HG03378 (cell line): ENCODE measurements around the gene HDAC8.
A peak's percentile ranks its signal among the peaks of the same experiment; 100 is the strongest.
"Not testable (repeated sequence)": the region's sequence is repeated elsewhere in the genome, so short reads cannot be mapped to it uniquely, and the experiment has no call there.

Experiments used
- ATAC-seq: cut with Tn5 transposase; IDR thresholded peaks from one replicate; pipeline ENCODE4 v1.9.1; 2021; ENCODE audit warnings: mild to moderate bottlenecking, moderate library complexity; ENCODE audit not compliant: unreplicated experiment

HDAC8 gene

DNA sequence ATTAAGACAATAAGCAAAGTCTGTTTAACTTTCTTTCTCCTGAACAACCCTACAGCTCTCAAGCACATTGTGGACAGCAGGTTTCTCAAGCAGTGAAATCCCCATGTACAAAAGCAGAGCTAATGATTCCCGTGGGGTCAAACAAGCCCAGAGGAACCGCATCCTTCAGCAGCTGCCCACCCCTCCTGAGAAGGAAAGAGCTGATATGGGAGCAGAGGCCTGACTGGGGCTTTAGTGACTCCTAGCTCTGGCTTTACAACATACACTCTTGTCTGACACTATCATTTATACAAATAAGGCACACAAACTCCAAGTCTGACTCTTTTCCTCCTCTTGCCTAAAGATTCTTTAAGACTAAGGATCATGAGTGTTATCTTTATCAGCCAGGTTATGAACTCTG lies 32.8 kb downstream of the HDAC8 start:
- ATAC-seq: no peak

DNA sequence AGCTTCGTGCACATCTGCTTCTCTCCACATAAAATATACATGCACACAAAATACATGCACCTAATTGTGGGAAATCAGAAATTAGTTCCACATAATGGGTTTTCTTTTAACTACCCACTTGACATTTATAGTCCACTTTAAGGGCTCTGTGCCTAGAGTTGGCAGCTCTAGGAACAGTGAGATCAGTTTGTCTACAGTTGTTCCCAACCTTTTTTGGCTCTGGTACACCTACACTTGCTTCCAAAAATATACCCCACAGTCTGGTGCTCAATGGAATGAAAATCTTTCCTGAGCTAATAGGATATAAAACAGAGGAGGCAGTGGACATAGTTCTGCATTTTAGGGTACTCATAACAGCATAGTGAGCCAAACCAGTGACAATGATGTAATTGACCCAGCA lies 36.1 kb downstream of the HDAC8 start:
- ATAC-seq: no peak

DNA sequence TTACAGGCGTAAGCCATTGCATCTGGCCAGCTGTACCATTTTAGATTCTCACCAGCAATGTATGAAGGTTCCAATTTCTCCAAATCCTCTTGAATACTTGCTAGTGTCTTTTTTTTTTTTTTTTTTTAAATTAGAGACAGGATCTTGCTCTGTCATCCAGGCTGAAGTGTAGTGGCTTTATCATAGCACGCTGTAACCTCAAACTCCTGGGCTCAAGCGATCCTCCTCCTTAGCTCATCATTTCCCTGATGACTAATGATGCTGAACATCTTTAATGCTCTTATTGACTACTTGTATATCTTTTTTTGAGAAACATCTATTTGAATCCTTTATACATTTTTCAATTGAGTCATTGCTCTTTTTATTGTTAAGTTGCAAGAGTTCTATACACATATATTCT lies 40.3 kb downstream of the HDAC8 start:
- no peak for ATAC-seq

DNA sequence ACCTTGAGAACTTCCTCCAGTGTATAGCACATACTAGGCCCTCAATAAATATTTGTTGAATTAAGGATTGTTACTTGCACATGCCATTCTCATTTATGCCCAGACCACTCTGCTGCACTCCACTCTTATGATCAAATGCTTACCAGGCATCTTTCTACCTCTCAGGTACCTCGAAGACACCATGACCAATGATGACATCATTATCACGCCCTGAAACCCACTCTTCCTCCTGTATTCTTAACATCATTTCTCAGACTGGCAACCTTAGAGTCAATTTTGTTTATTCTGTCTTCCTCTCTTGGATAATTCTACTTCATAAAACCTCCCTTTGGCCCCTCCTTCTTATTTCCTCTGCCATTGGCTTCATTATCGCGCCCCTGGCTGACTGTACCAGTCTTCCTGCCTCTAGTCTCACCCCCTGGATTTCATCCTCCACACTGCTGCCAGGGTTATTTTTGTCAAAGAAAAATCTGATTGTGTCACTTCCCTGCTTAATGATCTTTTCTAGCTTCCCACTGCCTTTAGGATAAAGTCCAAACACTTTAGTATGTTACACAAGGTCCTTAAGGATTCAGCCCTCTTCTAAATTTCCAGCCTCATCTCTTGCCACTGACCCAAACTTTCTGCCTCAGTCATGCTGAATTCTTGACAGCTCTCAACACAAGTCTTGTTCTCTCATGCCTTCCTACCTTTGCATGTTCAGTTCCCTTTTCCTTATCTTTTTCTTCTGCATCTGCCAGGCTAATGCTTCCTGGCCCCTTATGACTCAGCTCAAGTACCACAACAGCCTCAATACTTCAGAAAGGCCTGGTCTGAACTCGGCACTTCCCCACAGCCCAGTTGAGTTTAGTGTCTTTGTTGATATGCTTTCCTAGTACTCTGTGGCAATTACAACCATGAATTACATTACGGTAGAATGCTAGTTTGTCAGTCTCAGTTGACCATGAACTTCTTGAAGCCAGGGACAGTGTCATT lies 45.8 kb downstream of the HDAC8 start:
- no peak for ATAC-seq

DNA sequence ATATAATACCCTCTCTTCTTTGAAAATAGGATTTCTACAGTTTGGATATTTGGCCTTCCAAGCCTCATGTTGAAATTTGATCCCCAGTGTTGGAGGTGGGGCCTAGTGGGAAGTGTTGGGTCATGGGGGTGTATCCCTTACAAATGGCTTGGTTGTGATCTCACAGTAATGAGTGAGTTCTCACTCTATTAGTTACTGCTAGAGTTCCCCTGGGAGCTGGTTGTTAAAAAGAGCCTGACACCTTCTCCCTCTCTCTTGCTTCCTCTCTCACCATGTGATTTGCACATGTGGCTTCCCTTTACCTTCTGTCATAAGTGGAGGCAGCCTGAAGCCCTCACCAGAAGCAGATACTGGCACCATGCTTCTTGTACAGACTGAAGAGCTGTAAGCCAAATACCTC lies 73.9 kb downstream of the HDAC8 start:
- ATAC-seq: peak; percentile 90

DNA sequence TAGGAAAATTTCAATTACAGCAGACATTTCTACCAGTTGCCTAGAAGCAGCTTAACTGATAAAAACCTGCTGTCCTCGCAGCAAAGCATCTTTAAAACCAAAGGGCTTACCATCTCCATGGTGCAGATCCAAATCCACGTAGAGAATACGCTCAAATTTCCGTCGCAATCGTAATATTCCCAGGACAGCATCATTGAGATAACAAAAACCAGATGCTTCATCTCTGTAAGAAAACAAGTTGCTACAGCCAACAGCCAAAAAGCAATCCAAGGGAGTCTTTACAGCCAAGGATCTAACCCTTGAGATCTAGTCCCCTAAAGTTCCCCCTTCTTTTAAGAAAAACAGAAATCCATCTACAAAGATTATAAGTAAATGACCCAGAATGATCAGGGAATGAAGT lies 77.6 kb downstream of the HDAC8 start:
- no peak for ATAC-seq

DNA sequence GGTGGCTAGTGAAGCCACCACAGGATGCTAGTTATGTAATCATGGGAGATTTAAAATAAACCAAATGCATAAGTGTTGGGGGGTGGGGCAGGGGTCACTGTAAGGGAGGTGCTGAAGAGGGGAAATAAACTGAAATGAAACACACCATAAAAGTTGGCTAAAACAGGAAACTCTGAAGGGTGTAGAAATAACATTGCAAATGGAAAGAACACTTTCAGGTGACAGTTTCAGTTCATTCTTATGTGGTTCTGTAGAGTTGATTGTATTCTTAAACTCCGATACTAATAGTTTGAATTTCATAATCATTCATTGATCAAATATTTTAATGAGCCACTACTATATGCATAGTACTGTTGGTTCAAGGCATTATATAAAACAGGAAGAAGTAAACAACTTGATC lies 80.1 kb downstream of the HDAC8 start:
- peak; percentile 90 for ATAC-seq

DNA sequence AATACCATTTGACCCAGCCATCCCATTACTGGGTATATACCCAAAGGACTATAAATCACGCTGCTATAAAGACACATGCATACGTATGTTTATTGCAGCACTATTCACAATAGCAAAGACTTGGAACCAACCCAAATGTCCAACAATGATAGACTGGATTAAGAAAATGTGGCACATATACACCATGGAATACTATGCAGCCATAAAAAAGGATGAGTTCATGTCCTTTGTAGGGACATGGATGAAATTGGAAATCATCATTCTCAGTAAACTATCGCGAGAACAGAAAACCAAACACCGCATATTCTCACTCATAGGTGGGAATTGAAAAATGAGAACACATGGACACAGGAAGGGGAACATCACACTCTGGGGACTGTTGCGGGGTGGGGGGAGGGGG lies 82.4 kb downstream of the HDAC8 start:
- not testable (repeated sequence) for ATAC-seq

DNA sequence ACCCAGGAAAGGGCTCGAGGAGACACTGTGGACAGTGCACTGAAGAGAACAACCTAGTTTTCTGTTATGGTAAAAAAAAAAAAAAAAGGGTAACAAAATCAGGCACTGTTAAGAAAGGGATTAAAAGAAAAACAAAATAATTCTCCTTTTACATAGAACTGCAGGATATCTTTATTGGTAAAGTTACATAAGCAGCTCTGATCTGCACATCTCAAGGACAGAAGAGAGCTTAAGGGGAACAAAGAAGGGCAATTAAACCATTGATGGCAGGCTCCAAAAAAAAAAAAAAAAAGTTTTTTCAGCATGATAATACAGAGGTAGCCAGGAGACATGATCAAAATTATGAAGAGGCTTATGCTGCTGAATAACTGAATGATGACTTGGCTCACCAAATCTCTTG lies 85.0 kb downstream of the HDAC8 start:
- no peak for ATAC-seq

DNA sequence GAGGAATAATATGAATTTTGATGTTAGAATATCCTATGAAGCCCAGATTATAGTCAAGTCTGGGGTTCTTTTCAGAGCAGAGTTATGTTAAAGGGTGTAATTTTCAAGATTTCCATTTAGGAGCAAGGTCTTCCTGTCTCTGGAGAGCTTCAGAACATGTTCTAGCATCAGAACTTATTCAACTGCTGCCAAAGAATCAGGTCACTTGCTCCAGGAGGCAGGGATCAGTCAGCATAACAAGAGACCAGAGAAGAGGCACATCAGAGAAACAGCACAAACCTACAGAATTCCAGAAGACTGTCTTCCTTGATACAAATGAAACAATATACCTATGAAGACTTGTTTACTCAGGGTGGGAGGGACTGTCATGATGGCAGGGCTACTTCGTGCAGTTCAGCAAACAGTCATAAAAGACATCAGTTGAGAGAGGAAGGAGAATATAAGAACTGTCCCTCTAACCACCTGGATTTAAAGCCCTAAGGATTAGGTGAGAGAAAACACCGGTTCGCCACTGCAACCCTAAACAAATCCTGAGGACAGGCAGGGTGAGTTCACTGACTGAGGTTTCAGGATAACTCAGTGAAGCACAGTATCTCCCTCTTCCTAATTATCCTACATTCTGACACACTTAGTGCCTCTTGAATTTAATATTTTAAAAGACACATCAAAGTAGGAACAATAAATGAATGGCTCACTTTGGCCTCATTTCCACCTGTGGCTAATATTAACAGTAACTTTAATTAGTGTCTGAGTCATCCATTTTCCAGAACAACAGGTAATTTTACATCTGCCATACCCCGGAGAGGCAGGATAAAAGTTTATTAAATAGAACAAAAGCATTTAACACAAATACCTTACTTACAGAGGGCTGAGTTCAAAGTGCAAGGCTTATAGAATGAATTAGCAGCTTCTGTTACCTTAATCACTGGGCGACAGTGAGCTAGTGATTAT lies 93.0 kb downstream of the HDAC8 start:
- no peak for ATAC-seq

DNA sequence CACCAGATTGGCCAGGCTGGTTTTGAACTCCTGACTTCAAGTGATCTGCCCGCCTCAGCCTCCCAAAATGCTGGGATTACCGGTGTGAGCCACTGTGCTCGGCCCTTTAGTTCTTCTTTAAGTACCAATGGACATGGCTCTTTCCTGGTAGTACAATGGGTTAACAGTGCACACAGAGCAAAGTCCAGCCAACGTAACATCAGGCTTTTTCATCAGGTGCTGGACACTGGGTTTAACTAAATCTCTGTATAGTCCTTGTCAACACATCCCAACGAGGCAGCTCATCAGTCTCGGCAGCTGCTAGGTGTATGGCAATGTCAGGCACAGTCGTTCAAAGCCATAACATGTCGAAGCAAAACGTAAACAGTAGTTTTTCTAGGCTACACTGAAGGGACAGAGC lies 93.8 kb downstream of the HDAC8 start:
- ATAC-seq: no peak

DNA sequence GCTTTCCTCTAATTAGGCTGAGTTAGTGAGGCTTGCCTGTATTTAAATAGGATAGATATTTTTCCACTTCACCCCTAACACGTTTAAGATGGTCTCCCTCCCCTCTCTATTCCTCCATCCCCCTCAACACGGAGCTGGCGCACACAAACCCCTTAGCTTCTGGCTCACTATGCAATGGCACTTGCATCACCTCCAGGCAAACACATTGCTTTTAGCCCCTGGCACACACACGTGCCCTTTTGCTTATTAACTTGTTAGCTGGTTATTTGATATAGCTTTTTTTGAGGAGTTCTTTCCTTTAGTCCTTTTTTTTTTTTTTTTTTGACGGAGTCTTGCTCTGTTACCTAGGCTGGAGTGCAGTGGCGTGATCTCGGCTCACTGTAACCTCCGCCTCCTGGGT lies 94.3 kb downstream of the HDAC8 start:
- ATAC-seq: no peak

DNA sequence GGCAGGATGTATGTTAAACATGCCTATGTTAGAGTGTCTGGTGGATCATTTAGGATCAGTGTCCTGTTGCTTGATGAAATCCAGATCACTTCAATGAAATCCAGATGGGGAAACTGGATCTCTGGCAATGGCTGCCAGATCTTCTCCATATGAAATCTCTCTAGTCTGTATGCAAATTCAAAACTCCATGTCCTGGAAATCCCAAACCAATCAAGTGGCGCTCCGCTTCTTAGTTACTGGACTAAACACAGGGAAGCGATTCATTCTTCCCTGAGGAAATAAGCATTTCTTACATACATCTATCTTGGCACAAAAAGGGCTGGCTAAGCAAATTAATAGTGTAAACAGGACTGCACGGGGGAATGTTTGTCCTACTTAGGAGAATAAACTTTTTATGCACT lies 94.9 kb downstream of the HDAC8 start:
- ATAC-seq: no peak

DNA sequence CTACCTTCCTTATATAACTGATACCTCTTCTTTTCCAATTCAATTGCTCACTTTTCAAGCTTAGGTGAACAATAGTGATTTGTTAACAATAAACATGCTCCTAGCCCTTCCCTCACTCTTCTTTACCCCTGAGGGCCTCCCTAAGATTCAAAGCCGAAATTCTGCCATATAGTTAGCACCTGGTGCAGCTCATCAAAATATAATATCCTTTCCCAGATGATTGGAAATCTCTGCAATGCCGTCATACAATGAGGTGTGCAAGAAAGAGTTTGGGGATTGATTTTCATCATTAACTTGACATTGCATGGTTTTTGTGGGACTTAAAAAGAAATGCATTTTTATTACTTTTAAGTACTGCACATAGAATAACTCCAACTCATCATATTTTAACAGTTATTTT lies 95.3 kb downstream of the HDAC8 start:
- ATAC-seq: no peak

DNA sequence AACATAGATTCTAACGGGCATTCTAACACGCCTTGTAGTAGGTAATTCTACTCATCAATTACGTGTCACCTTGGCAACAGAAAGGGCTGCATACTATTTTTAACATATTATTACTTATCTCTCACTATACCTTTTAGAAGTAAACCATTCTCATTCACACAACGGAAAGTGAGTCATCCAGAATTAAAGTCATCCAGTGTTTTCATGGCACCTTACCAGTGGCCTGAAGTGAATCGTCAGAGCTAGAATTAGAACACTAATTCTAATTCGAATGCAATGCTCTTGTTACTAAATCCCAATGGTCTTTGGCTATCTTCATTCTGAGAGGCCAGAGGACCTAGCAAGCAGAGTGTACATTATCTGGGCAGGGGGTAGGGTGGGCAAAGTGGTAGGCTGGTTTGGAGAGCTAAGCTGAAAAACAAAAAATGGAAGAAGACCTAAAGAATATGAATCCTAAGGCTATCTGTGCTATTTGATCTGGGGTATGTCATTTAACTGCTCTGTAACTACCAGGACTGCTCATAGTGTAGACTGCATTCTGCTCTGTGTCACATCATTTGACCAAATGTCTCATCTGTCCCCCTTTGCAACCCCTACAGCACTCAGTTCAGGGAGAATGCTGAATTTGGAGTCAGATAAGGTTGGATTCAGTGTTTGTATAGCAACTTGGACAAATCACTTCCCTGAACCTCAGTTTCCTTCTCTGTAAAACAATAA lies 96.5 kb downstream of the HDAC8 start:
- ATAC-seq: no peak

DNA sequence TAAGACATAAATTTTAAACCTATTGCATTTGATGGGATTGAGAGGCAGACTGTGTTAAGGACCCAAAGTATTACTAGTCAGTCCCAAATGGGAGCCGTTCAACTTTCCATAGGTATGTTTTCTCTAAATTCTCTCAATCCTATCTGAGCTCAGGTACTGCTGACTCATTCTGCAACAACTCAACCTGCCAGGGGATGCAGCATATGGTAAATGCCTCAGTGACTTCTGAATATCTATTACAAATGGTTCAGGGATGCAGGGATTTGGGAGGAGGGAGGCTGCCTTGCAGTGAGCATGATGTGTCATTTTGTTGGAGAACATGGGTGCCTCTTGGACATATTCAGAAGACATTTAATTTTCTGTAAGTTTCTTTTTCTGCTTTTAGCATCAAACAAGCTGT lies 97.3 kb downstream of the HDAC8 start:
- ATAC-seq: no peak

DNA sequence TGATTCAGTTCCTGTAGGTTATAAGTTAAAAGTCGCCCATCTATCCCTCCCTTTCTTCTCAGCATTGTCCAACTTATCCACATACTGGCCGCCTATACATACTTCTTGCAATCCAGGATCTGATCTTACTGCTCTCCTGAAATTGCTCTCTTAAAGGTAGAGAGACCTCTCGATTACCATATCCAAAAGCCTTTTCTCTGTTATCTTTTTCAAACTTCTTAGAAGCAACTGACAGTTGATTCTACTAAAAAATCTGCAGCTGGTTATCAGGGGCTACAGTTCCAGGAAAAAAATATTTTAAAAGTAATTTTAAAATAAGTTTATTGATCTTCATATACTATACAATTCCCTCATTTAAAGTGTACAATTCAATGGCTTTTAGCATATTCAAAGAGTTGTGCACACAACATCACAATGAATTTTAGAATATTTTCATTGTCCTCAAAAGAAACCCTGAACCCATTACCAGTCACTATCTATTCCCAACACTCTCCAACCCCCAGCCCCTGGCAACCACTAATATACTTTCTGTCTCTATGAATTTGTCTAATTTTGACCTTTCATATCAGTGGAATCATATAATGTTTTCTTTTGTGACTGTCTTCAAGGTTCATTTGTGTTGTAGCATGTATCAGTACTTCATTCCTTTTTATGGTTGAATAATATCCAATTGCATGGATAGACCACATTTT lies 102.0 kb downstream of the HDAC8 start:
- ATAC-seq: no peak

DNA sequence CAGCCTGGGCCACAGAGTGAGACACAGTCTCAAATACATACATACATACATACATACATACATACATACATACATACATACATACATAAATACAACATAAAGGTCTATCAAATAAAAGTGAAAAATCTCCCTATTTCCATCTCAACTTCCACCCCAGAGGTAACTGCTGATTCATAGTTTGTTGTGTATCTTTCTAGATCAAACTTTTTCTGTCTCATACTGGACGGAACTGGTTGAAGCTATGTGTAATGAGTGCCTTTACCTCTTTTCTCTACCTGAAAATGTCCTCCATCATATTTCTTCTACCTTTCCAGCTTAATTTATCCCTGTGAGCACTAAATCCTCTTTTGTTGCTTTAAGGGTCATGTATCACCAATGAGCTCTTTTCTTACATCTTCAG lies 102.5 kb downstream of the HDAC8 start:
- no peak for ATAC-seq

DNA sequence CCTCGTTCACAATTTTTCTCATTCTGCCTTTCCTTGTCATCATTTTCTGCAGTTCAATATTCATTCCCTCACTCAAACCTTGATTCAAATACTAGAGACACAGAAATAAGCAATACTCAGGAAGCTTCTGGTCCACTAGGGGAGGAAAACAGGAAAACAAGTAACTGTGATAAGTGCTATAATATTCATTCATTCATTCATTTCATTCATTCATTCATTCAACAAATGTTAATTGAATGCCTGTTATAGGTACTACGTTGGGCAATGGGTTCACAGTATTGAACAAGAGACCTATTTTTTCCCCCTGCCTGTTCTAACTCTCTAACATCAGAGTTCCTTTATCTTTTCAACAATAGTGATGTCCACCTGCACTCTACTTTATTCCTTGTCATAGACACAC lies 104.0 kb downstream of the HDAC8 start:
- no peak for ATAC-seq

DNA sequence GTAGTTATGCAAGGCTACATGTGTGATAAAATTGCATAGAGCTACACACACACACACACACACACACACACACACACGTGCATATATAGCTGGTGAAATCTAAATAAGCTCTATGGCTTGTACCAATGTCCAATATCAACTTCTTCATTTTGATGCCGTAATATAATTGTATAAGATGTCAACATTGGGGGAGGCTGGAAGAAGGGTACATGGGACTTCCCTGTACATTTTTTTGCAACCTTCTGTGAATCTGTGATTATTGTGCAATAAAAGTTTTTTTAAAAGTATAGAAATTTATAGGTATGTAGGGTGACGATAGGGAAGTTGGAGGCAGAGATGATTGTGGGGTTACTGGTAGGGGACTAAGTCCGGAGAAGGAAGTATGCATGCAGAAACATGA lies 105.5 kb downstream of the HDAC8 start:
- ATAC-seq: no peak

DNA sequence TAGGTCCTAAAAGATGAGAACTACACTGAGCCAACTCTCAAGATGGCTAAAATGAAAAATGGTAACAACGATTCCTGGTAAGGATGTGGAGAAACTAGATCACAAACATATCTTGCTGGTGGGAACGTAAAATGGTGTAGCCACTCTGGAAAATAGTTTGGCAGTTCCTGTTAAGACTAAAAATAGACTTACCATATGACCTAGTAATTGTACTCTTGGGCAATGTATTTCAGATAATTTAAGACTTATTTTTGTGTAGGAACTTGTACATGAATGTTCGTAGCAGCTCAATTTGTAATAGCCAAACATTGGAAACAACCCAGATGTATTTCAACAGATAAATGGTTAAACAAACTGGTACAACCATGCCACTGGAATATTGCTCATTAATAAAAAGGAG lies 106.2 kb downstream of the HDAC8 start:
- no peak for ATAC-seq
